Measurements from ENCODE around the gene SUSD1. TPM values are rescaled to one million over a fixed set of nuclear protein-coding genes. Genes with fewer than 3 reads are reported as not detected.

Gene SUSD1
- total RNA-seq, 3 donors from 2014 or later, result 6.4 to 17.3 (median 13.1) TPM

GRCh38 chr9:112119225-112120029 is 55.7 kb downstream of the SUSD1 start:
- intact Hi-C loops (cut with DNase I; ENCODE audit: low total_unique reads), result no loop called here
- DNase-seq (ENCODE audit: low spot score in 2 of 2), result no peak
- Histone ChIP-seq H3K4me3 (no peak overlapping the region), H3K27ac (no peak overlapping the region), H3K36me3 (no peaks in the 10 kb centered on the region), H3K27me3 (no peaks in the 10 kb centered on the region), H3K9me3 (no peaks in the 10 kb centered on the region), H3K4me1 (no peaks in the 10 kb centered on the region)
- TF ChIP-seq POLR2AphosphoS5 (IDR thresholded peaks at IDR 0.05) (no peak), CTCF (IDR thresholded peaks at IDR 0.05) (no peak), POLR2A (IDR thresholded peaks at IDR 0.05) (no peak)

- no peak overlapping the region for H3K27ac ChIP-seq
- no peak for DNase-seq (ENCODE audit: low spot score in 2 of 2)
- no peaks in the 10 kb centered on the region for H3K27me3 ChIP-seq
- H3K9me3 ChIP-seq, result no peaks in the 10 kb centered on the region
- intact Hi-C loops (cut with DNase I; ENCODE audit: low total_unique reads), result no loop called here
- H3K36me3 ChIP-seq, result no peaks in the 10 kb centered on the region
- TF ChIP-seq POLR2AphosphoS5 (IDR thresholded peaks at IDR 0.05) (no peak), CTCF (IDR thresholded peaks at IDR 0.05) (no peak), POLR2A (IDR thresholded peaks at IDR 0.05) (no peak)
- no peaks in the 10 kb centered on the region for H3K4me1 ChIP-seq
- H3K4me3 ChIP-seq, result no peak overlapping the region
These were observed 57.1 kb downstream of the SUSD1 start for GRCh38 chr9:112118009-112118408.

- no peak overlapping the region for H3K27ac ChIP-seq
- intact Hi-C loops (cut with DNase I; ENCODE audit: low total_unique reads), result no loop called here
- no peak for DNase-seq (ENCODE audit: low spot score in 2 of 2)
- no peaks in the 10 kb centered on the region for H3K4me1 ChIP-seq
- H3K27me3 ChIP-seq, result no peaks in the 10 kb centered on the region
- no peak overlapping the region for H3K4me3 ChIP-seq
- no peaks in the 10 kb centered on the region for H3K36me3 ChIP-seq
- TF ChIP-seq POLR2AphosphoS5 (IDR thresholded peaks at IDR 0.05) (no peak), POLR2A (IDR thresholded peaks at IDR 0.05) (no peak), CTCF (IDR thresholded peaks at IDR 0.05) (no peak)
- H3K9me3 ChIP-seq, result no peaks in the 10 kb centered on the region
These were observed 58.9 kb downstream of the SUSD1 start for GRCh38 chr9:112115970-112116753.

GRCh38 chr9:112115109-112115508 is 60.0 kb downstream of the SUSD1 start:
- TF ChIP-seq POLR2AphosphoS5 (IDR thresholded peaks at IDR 0.05) (no peak), CTCF (IDR thresholded peaks at IDR 0.05) (no peak), POLR2A (IDR thresholded peaks at IDR 0.05) (no peak)
- Histone ChIP-seq H3K27me3 (no peaks in the 10 kb centered on the region), H3K36me3 (no peaks in the 10 kb centered on the region), H3K4me1 (no peaks in the 10 kb centered on the region), H3K4me3 (no peak overlapping the region), H3K9me3 (no peaks in the 10 kb centered on the region), H3K27ac (no peak overlapping the region)
- intact Hi-C loops (cut with DNase I; ENCODE audit: low total_unique reads), result no loop called here
- no peak for DNase-seq (ENCODE audit: low spot score in 2 of 2)
